ENCODE measurements around the gene CBL.
A peak's percentile ranks its signal among the peaks of the same experiment; 100 is the strongest.

Gene CBL

DNA sequence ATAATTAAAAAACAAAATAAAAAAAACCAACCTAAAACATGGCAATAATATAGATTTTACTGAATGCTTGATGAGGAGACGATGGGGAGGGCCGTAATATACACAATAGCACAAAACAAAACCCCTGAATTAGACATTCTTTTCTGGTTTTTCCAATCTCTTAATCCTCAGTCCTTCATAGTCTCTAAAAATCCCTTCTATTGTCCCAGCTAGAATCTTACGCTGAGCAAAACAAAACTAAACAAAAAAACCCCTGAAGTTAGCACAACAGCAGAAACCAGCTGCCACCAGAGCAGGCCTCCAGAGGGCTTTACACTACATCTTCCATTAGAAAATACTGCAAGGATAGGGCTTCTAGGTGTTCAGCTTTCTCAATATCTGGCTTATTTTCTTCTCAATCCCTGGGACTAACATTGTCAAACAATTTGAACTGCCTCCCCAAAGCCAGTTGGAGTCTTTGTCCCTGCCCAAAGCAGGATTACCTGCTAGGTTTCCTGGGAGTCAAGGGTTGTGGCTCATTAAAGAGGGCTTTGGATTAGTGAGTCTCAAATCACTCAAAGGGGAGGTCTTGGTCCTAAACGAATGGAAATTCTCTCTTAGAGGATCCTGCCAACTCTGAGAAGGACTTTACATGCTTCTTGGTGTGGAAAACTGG is 126.1 kb downstream of the CBL start:
- no peak for DNase-seq (ENCODE audit: low read depth in 2 of 2)

DNA sequence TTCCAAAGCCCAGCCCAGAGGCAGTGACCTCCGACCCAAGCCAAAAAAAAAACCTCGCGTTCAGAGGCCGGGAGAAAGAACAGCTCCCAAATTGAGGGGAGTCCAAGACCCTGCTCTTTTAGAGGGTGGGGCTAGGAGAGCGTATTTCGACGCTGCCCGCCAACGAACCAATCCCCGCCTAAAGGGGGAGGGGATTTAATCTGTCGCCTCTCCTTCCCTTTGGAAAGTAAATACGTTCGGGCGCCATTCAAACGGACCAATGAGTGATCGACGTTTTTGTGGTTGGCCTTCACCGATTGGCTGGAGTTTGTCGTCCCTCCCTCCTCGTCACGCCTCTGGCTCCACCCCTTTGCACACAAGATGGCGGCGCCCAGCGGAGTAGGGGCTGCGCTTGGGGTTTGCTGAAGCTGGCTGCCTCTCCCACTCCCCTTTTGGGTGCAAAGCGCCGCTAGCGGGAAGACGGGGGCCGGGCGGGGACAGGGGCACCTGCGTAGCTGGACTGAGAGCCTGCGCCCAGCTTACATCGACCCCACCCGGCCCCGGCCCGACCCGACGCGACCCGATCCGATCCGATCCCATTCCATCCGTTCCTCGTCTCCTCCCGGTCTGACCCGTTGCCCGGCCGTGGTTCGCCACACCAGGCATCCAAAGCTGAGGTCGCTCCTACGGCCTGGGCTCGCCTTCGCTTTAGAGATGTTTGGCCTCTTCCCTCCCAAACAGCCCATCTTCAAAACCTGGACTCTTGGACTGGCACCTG is 128.2 kb downstream of the CBL start, which contains the start of gene RNF26:
TSS of gene RNF26 (plus strand) at position 354 of the 757 bp plus-strand sequence. CDS start 596 bp downstream, outside the sequence.
- DNase-seq (ENCODE audit: low read depth in 2 of 2) = peak; percentile 88 to 91

DNA sequence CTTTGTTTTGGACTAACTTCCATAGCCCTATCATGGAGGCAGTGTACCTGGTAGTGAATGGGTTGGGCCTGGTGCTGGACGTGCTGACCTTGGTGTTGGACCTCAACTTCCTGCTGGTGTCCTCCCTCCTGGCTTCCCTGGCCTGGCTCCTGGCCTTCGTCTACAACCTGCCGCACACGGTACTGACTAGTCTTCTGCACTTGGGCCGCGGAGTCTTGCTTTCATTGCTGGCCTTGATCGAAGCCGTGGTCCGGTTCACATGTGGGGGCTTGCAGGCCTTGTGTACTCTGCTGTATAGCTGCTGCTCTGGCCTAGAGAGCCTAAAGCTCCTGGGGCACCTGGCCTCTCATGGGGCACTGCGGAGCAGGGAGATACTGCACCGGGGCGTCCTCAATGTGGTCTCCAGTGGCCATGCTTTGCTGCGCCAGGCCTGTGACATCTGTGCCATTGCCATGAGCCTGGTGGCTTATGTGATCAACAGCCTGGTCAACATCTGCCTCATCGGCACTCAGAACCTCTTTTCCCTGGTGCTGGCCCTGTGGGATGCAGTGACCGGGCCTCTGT is 129.0 kb downstream of the CBL start:
- DNase-seq (ENCODE audit: low read depth in 2 of 2) = no peak

DNA sequence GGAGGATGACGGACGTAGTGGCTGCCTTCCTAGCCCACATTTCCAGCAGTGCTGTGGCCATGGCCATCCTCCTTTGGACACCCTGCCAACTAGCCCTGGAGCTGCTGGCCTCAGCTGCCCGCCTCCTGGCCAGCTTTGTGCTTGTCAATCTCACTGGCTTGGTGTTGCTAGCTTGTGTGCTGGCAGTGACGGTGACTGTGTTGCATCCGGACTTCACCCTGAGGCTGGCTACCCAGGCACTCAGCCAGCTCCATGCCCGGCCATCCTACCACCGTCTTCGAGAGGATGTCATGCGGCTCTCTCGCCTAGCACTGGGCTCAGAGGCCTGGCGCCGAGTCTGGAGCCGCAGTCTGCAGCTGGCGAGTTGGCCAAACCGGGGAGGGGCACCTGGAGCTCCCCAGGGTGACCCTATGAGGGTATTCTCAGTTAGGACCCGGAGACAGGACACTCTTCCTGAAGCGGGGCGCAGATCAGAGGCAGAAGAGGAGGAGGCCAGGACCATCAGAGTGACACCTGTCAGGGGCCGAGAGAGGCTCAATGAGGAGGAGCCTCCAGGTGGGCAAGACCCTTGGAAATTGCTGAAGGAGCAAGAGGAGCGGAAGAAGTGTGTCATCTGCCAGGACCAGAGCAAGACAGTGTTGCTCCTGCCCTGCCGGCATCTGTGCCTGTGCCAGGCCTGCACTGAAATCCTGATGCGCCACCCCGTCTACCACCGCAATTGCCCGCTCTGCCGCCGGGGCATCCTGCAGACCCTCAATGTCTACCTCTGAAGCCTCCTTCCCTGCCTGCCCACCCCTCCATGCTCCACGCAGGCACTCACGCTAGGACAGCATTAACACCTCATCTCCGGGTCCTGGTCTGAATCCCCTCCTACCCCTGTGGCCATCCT is 129.8 kb downstream of the CBL start:
- DNase-seq (ENCODE audit: low read depth in 2 of 2) = no peak

DNA sequence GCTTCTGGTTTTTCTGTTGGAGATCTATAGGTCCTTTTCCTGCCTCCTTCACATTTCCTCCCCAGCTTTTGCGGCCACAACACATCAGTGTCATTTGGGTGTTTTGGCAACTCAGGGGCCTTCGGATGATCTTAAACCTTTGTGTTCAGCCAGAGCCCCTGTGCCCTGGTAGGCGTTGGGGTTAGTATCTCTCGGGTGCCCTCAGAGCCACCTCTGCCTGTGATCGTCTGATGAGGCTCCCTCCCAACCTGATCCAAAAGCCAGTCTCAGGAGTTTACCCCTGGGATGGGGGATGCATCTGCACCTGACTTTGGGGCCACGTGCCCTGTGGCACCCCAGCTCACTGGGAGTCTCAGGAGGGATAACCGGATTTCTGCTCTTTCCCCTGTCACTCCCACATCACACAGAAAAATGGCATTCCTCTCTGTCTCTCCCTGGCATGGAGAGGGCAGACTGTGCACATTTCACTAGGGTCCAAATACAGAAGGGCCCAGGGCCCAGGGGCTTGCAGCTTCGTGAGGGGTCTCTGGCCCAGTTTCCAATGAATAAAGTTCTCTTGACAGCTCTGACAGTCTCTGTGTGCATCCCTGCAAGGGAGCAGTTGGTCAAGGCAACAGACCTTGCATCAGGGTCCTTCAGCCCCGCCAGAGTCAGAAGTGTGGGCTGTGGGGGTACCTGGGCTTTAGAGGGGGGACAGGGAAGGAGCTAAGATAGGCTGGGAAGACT is 130.8 kb downstream of the CBL start:
- DNase-seq (ENCODE audit: low read depth in 2 of 2) = no peak

DNA sequence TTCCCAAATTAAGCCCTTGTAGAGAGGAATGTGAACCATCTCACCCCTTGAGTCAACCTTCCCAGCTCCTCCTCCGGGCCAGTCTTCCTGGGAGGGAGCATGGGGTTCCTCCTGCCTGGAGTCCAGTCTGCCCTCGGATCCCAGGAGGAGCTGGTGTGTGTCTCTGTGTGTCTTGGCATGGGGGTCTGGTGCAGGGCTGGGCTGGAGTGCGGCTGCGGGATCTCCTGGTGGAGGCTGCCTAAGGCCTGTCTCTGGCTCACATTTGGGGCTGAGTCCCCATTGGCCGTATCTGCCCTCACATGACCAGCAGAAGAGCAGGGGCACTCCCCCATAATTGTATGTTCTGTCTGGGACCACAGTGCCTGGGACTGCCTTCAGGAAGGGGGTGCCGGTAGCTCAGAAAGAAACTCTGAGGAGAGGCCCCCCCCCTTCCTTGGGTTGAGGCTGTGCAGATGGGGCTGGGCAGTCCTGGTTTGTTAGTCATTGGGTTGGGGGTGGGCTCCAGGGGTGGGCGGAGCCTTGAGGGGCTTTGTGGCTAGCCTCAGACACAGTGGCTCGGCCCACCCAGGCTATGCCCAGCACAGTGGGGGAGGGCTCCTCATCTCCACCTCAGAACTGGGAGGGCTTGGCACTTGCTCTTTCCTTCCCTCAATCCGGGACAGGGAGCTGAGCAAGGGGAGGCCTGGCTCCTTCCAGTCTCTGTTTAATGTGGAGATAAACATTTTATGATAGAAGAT is 131.6 kb downstream of the CBL start:
- DNase-seq (ENCODE audit: low read depth in 2 of 2) = no peak

DNA sequence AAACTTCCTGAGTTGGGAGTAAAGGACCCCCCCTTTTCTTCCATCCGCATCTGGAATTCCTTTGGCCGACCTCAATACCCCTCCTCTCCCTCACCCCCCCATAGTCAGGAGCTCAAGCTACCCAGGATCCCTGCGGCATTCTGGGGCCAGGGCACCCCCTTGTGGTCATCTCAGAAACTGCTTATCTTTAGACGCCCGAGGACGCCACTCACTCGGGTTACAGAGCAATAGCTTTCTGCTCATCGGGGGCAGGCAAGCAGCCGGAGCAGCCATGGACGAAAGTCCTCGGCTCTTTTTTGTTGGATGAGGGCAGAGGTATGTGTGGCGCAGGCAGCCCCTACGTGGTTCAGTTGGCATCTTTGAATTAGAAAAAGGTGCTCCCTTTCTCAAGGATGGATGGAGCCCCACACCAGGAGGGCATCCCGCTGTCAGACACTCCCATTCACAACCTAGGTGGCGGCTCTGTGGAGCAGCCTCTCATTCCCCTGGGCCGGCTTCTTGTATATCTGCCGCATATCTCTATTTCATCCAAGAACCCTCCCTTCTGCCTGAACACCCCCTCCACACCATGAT is 132.3 kb downstream of the CBL start:
- DNase-seq (ENCODE audit: low read depth in 2 of 2) = peak in 1 of 2 donors; percentile 52

DNA sequence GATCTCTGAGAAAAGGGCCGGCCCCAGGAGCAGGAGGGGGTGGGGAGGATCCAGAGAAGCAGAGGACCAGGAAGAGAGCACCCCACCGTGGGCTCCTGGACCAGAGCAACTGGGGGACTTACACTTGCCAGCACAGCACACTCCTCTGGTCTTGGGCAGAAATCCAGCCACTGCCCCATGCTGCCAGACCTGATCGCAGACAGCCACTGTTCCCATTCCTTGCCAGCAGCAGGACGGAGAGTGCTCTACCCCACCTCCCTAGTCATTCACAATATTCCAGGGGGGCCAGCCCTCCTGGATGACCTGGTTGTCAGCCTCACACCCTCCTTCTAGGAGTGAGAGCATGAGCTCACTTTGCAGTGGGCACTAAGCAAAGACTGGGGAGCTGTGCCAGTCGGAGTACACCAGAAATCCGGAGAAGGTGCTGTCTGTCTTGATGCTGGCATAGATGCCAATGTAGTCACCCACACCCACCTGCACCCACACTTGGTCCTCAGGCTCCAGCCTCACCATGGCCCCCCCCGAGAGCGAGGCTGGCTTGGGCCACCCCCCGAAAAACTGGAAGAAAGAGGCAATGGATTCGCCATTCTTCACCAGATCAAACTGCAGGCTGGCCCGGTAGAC is 132.9 kb downstream of the CBL start:
- no peak for DNase-seq (ENCODE audit: low read depth in 2 of 2)

DNA sequence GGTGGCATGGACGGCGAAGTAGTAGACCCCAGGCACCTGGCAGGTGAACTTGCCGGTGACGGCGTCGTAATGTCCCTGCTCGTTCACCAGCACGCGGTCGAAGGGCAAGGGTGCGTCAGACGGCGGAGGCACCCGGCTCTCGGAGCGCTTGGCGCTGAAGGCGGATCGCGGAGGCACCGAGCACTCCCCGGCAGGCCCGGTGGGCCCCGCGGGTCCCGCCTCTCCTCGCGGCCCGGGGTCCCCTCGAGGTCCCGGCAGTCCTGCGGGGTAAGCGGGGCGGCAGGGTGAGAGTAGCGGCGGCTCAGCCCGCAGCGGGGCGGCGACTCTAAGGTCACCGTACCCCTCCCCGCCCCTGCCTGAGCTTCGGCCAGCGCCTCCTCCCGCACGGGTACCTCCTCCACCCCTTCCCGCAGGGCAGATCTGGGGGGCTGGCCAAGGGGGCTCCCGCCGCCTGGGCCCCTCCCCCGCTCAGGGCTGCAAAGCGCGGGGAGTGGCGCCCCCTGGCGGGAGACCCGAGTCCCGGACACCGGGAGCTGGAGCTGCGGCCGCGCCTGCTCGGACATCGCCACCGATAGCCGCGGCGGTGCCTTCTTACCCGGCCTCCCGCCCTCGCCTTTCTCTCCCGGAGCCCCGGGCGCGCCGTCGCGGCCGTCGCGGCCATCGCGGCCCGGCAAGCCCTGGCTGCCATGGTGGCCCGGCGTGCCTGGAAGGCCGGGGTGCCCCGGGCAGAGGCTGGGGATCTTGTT is 133.6 kb downstream of the CBL start:
- no peak for DNase-seq (ENCODE audit: low read depth in 2 of 2)

DNA sequence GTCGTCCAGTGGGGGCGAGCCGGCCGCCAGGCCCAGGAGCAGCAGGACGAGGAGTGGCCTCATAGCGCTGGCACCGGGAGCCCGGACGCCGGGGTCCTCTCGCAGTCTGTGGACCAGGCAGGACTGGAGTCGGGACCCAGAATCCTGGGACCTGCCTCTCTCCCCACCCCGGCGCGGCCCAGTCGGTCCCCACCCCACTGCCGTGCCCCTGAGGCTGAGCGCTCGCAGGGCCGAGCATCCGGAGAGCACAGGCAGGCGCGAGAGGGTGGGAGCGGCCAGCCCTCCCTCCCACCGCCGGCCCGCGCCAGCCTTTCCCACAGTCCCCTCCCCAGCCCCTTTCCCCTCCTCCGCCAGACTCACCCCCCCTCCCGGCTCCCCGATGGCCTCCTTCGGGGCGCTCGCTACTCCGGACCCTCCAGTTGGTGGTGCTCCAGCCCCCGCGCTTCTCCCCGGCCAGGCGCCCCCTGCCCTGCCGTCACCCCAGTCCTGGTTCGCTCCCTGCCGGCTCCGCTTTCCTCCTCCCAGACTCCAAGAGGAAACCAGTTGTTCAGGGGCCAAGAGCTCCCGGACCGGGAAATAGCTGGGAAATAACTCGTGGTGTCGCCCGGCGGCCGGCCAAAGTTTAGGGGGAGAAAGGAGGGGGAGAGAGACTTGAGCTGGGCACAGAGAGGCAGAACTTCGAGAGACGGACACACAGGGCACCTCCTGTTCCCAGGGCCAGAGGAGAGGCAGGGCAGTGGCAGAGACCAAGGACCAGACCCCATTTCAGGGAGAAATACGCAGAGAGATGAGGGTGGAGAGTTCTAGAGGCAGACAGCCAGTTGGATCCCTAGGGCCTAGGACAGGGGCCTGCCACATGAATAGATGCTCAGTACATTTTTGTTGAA is 134.4 kb downstream of the CBL start, which contains the start of gene C1QTNF5:
TSS of gene C1QTNF5 (minus strand) at position 549 of the 887 bp plus-strand sequence. CDS start at position 63, 486 bp downstream.
- DNase-seq (ENCODE audit: low read depth in 2 of 2) = no peak

DNA sequence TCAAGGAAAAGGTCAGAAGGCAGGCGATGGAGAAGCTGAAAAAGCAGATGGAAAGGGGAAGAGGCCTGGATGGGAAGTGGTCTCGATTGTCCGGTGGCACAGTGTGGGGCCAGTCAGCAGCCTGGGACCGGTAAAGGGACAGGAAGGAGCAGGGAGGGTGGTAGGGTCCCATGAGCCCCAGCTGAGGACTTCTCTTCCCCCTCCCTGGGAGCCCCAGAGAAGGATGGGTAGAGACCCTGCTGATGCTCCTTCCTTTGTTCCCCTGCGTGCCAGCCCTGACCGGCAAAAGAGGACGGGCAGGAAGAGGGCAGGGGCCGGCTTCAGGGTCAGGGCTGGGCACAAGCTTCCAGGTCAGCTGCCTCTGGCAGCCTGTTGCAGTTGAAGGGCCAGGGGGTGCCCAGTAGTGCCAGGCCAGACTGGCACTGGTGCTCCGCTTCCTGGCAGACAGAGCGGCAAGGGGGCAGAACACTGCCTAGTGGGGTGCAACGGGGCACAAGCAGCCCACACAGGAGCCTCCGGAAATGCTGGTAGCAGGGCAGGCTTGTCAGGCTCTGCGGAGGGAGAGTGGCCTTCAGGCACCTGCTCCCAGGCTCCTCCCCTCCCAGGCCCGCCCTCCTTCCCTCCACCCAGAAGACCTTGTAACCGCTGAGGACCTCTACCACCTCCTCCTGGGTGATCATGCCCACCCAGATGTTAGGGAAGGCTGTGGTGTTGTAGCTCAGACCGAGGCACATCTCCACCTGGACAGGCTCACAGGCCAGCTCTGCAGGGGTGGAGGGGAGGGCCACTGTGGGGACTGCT is 135.3 kb downstream of the CBL start:
- no peak for DNase-seq (ENCODE audit: low read depth in 2 of 2)

DNA sequence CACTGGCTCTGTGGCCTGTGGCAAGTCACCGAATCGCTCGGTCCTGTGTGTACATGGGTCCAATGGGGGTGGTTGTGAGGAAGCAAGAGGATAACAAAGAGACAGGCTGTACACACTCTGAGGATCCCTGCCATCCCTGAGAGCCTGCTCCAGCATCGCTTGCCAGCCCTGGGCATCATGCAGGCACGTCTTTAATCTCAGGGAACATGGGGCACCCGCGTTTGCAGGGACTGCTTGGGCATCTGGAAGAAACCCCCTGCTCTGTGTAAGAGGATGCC is 135.8 kb downstream of the CBL start:
- no peak for DNase-seq (ENCODE audit: low read depth in 2 of 2)

DNA sequence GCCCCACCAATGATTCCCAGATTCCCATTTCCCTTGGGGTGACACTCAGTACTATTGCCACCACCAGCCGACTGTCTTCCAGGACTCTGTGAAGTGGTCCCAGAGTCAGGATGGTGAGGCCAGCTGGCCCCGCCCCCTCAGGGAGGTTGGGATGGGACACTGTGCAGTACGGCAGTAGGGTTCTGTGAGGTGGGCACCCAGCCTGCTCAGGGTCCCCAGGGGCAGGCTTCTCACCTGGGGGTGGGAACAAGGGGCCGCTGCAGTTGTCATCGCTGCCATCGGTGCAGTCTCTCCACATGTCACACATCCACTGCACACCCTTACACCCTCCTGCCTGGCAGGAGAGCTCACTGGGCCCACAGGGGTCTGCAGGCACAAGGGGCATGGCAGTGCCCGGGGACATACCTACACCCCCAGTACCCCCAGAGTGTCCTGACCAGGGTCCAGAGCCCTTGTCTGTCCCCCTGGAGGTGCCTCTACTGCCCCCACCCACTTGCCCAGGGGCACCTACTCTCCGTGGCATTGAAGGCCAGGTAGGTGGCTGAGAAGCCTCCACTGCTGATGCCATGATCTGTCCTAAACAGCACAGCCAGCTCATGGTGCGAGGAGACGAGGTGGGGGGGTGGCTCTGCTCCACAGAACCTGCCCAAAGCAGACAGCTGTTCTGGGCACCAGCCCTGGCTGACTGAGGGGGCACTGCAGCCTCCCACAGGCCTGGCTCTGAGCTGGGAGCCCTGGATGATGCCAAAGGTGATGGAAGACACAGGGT is 136.4 kb downstream of the CBL start:
- no peak for DNase-seq (ENCODE audit: low read depth in 2 of 2)

DNA sequence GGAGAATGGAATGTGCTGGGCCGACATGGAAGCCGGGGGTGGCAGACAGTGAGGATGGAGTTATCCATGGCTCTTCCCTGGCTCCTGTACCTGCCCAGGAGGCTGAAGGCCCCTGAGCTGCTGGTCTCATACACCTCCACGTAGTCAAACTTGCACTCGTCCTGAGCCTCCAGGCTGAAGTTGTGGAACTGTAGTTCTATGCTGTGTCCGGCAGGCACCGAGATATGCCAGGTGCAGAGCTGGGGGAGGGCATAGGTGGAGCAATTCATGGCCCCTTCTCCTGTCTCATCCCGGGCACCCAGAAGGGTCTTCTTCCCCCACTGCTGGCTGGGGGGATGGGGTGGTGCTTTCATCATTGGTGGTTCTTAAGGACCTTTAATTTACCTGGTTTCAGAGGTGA is 137.6 kb downstream of the CBL start:
- no peak for DNase-seq (ENCODE audit: low read depth in 2 of 2)

DNA sequence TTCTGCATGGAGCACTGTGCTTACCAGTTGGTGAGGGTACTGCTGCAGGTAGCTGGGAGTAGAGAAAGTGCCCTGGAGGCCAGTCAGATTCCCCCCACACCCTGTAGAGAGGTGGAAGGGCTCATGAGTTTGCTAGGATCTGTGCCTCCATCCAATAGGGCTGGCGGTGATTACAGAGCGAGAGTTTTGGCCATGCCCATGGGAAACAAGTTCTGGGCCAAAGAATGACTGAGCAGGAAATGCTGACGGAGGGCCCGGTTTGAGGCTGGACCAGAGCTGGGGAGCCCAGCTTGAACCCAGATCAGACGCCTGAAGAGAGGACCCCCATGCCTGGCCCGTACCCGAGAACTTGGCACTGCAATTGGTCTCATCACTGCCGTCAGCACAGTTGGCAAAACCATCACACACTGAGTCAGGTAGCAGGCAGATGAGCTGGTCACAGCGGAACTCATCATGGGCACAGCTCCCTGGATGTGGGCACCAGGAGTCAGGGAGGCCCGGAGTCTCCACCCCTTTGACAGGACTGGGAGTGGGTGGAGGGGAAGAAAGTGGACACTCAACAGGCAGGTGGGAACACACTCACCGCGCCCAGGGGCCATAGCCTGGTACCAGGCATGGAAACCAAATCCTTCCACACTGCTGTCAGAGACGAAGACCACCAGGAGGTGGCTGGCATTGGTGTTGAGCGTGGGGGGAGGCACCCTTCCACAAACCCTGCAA is 138.3 kb downstream of the CBL start:
- no peak for DNase-seq (ENCODE audit: low read depth in 2 of 2)

DNA sequence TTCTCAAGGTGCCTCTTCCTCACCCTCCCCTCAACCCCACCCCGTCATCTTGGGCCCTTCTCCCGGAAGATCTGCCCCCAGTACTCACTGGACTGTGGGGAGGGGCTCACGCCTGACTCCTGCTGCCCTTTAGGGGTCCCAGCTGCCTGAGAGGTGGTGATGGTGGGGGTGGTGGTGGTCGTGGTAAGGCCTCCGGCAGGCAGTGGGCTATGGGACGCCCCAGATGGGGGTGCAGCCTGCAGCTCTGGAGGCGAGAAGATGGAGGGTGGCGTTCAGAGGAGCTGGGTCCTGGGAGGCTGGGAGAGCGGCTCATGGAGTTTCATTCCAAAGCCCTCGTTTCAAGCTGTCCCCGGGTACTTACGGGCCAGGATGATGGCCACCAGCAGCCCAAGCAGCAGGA is 139.5 kb downstream of the CBL start:
- no peak for DNase-seq (ENCODE audit: low read depth in 2 of 2)

Data from stimulated activated CD4-positive, alpha-beta T cell treated with anti-CD3 and anti-CD28 coated beads, Interleukin-15, amount 100 ng/mL, for 48 hours (primary cell).